H9 (cell line): ENCODE results near the gene TSPAN5. TPM values are rescaled to one million over a fixed set of nuclear protein-coding genes. Genes with fewer than 3 reads are reported as not detected.
A peak's percentile ranks its signal among the peaks of the same experiment; 100 is the strongest.

ENCODE experiments used
- DNase-seq: peaks from one replicate; pipeline ENCODE4 v3.0.0-alpha.2; 2017
- H2AFZ ChIP-seq: one replicate; pipeline ENCODE4 v1.6.1; 2013; ENCODE audit warnings: mild to moderate bottlenecking, low read length, control low read depth, moderate library complexity
- H2AK5ac ChIP-seq: 2 replicates; pipeline ENCODE4 v1.6.1; 2013; ENCODE audit warnings: low read length, control low read depth, mixed read lengths; ENCODE audit not compliant: insufficient read length
- H2BK120ac ChIP-seq: one replicate; pipeline ENCODE4 v1.6.1; 2013; ENCODE audit warnings: low read depth, mild to moderate bottlenecking, low read length, control low read depth, inconsistent platforms; ENCODE audit not compliant: poor library complexity, severe bottlenecking
- H2BK12ac ChIP-seq: 2 replicates; pipeline ENCODE4 v1.6.1; 2013; ENCODE audit warnings: low read length, control low read depth, mixed read lengths, low read depth; ENCODE audit not compliant: insufficient read length
- H2BK15ac ChIP-seq: 2 replicates; pipeline ENCODE4 v1.6.1; 2013; ENCODE audit warnings: low read depth, low read length, control low read depth
- H2BK20ac ChIP-seq: one replicate; pipeline ENCODE4 v1.6.1; 2013; ENCODE audit warnings: low read depth, mild to moderate bottlenecking, low read length, control low read depth, inconsistent platforms; ENCODE audit not compliant: poor library complexity, severe bottlenecking
- H2BK5ac ChIP-seq: 2 replicates; pipeline ENCODE4 v1.6.1; 2013; ENCODE audit warnings: low read length, control low read depth, mixed read lengths; ENCODE audit not compliant: insufficient read length
- H3K14ac ChIP-seq: 2 replicates; pipeline ENCODE4 v1.6.1; 2013; ENCODE audit warnings: low read length, control low read depth; ENCODE audit not compliant: insufficient read depth
- H3K18ac ChIP-seq: 2 replicates; pipeline ENCODE4 v1.6.1; 2013; ENCODE audit warnings: low read depth, mild to moderate bottlenecking, mixed read lengths, low read length, control low read depth; ENCODE audit not compliant: insufficient read length
- H3K23ac ChIP-seq: 2 replicates; pipeline ENCODE4 v1.6.1; 2013; ENCODE audit warnings: low read length, control low read depth, mixed read lengths, low read depth; ENCODE audit not compliant: insufficient read length
- H3K23me2 ChIP-seq: 2 replicates; pipeline ENCODE4 v1.6.1; 2013; ENCODE audit warnings: low read depth, mild to moderate bottlenecking, mixed read lengths, low read length, control low read depth; ENCODE audit not compliant: insufficient read length, poor library complexity, severe bottlenecking
- H3K27ac ChIP-seq: 2 replicates; pipeline ENCODE4 v1.5.1; 2013; ENCODE audit warnings: low read length, control low read depth, mixed read lengths, low read depth; ENCODE audit not compliant: insufficient read length
- H3K27me3 ChIP-seq: 2 replicates; pipeline ENCODE4 v1.6.1; 2013; ENCODE audit warnings: low read length, control low read depth, inconsistent platforms; ENCODE audit not compliant: insufficient read depth
- H3K4ac ChIP-seq: 2 replicates; pipeline ENCODE4 v1.6.1; 2013; ENCODE audit warnings: low read depth, mild to moderate bottlenecking, control low read depth, inconsistent platforms, low read length, moderate library complexity
- H3K4me1 ChIP-seq: 2 replicates; pipeline ENCODE4 v1.6.1; 2013; ENCODE audit warnings: low read length, control low read depth, inconsistent platforms; ENCODE audit not compliant: insufficient read depth
- H3K4me2 ChIP-seq: 2 replicates; pipeline ENCODE4 v1.6.1; 2013; ENCODE audit warnings: low read length, control low read depth, mixed read lengths; ENCODE audit not compliant: insufficient read length, insufficient read depth
- H3K56ac ChIP-seq: 2 replicates; pipeline ENCODE4 v1.6.1; 2013; ENCODE audit warnings: low read depth, mild to moderate bottlenecking, mixed read lengths, low read length, control low read depth; ENCODE audit not compliant: insufficient read length
- H3K79me1 ChIP-seq: 2 replicates; pipeline ENCODE4 v1.6.1; 2013; ENCODE audit warnings: low read depth, mild to moderate bottlenecking, moderate library complexity, low read length, control low read depth, inconsistent platforms; ENCODE audit not compliant: insufficient read depth, poor library complexity, severe bottlenecking
- H3K79me2 ChIP-seq: 2 replicates; pipeline ENCODE4 v1.6.1; 2013; ENCODE audit warnings: low read length, control low read depth, inconsistent platforms; ENCODE audit not compliant: insufficient read depth
- H3K9ac ChIP-seq: 2 replicates; pipeline ENCODE4 v1.6.1; 2013; ENCODE audit warnings: low read length, control low read depth, mixed read lengths; ENCODE audit not compliant: insufficient read length; ENCODE audit errors: extremely low read depth
- H3K9me3 ChIP-seq: one replicate; pipeline ENCODE4 v1.6.1; 2013; ENCODE audit warnings: low read depth, low read length, inconsistent platforms; ENCODE audit not compliant: control insufficient read depth
- H3T11ph ChIP-seq: one replicate; pipeline ENCODE4 v1.6.1; 2013; ENCODE audit warnings: mild to moderate bottlenecking, low read length, control low read depth, inconsistent platforms
- H4K20me1 ChIP-seq: one replicate; pipeline ENCODE4 v1.6.1; 2013; ENCODE audit not compliant: control insufficient read depth, insufficient read length, insufficient read depth
- H4K5ac ChIP-seq: 2 replicates; pipeline ENCODE4 v1.6.1; 2013; ENCODE audit warnings: low read depth, mild to moderate bottlenecking, mixed read lengths, low read length, control low read depth; ENCODE audit not compliant: insufficient read length
- H4K8ac ChIP-seq: replicated peaks from 2 replicates; pipeline ENCODE4 v1.6.1; 2013; ENCODE audit warnings: low read length, control low read depth, mixed read lengths, low read depth; ENCODE audit not compliant: insufficient read length
- H4K91ac ChIP-seq: 2 replicates; pipeline ENCODE4 v1.6.1; 2013; ENCODE audit warnings: low read depth, mild to moderate bottlenecking, moderate library complexity, mixed read lengths, low read length, control low read depth; ENCODE audit not compliant: insufficient read length
- H3K27ac Mint-ChIP-seq, 3 experiments: 2 replicates in 2 of 3; 3 replicates in 1 of 3; pipeline ENCODE4 v1.8.0; 2020 to 2021; ENCODE audit warnings: mixed read lengths in 3 of 3, mild to moderate bottlenecking in 1 of 3, moderate library complexity in 1 of 3
- H3K27me3 Mint-ChIP-seq: 2 replicates; pipeline ENCODE4 v1.8.0; 2021; ENCODE audit warnings: low read depth, mild to moderate bottlenecking, moderate library complexity, mixed read lengths
- H3K36me3 Mint-ChIP-seq, 3 experiments: 2 replicates in 2 of 3; 3 replicates in 1 of 3; pipeline ENCODE4 v1.8.0; 2020 to 2021; ENCODE audit warnings: low read depth in 3 of 3, mixed read lengths in 3 of 3; ENCODE audit not compliant: insufficient read depth in 1 of 3
- H3K4me1 Mint-ChIP-seq, 2 experiments: 2 replicates each; pipeline ENCODE4 v1.8.0; 2020; ENCODE audit warnings: mixed read lengths in 2 of 2
- H3K4me3 Mint-ChIP-seq, 2 experiments: 2 replicates in 1 of 2; 3 replicates in 1 of 2; pipeline ENCODE4 v1.8.0; 2020 to 2021; ENCODE audit warnings: mild to moderate bottlenecking in 2 of 2, mixed read lengths in 2 of 2, moderate library complexity in 1 of 2
- H3K9me3 Mint-ChIP-seq, 2 experiments: 2 replicates in 1 of 2; 3 replicates in 1 of 2; pipeline ENCODE4 v1.8.0; 2020; ENCODE audit warnings: mild to moderate bottlenecking in 2 of 2, mixed read lengths in 2 of 2, moderate library complexity in 1 of 2
- WGBS: extraction: QIAGEN DNeasy Blood & Tissue Kit; methylation state at CpG from one replicate; pipeline ENCODE4 v1.1.7; 2013; ENCODE audit warnings: missing lambda C conversion rate, low lambda C conversion rate, mixed read lengths; ENCODE audit not compliant: insufficient read length; ENCODE audit errors: extremely low coverage; 5-methylcytosine and 5-hydroxymethylcytosine counted together
- total RNA-seq: library from RNA; stranded (reverse); gene quantifications from 2 replicates; pipeline ENCODE4 v1.2.1, GENCODE V29; 2021
- TF ChIP-seq, protein P1 (sequence below): fragments of 200-600 bp; sonication (generic); conservative IDR thresholded peaks from 3 replicates; pipeline ENCODE4 v1.8.0; 2021; ENCODE audit warnings: antibody characterized with exemption, mild to moderate bottlenecking

The TSPAN5 gene
- total RNA-seq, 1 experiment from 2014 or later: 7.0 TPM

DNA sequence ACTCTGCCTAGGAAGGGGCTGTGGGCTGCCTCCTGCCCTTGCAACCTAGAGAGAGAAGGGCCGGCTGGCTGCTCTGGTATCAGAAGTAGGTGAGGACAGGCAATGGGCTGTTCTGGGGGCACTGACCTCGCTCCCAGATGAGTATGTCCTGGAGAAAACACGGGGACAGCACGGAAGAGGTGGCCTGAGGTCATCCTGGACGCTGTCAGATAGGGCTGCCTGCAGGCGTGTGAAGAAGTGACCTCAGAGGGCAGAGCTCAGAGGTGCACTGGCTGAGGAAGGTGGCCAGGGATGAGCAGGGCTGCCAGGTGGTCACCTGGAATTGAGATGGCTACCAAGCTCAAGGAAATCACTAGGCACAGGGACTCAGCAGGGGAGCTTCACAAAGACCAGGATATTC is 159.6 kb downstream of the TSPAN5 start:
- Histone ChIP-seq H4K8ac (no peak overlapping the region), H3K27me3 (no peaks in the 10 kb centered on the region), H3K27ac (no peak overlapping the region), H3K9me3 (no peaks in the 10 kb centered on the region), H2BK120ac (no peak overlapping the region), H3K14ac (no peak overlapping the region), H2BK5ac (no peak overlapping the region), H2BK15ac (no peak overlapping the region), H3K18ac (no peak overlapping the region), H4K20me1 (no peaks in the 10 kb centered on the region), H3K56ac (no peak overlapping the region), H2BK20ac (no peak overlapping the region), H2AFZ (no peak overlapping the region), H3K23me2 (no peaks in the 10 kb centered on the region), H3K4me2 (no peak overlapping the region), H4K91ac (no peak overlapping the region), H3T11ph (no peak overlapping the region), H2BK12ac (no peak overlapping the region), H2AK5ac (no peak overlapping the region), H3K4ac (no peak overlapping the region), H3K79me1 (no peaks in the 10 kb centered on the region), H3K9ac (no peak overlapping the region), H3K23ac (no peak overlapping the region), H4K5ac (no peak overlapping the region), H3K4me1 (peaks cover 5% of the 10 kb centered on the region; the same call in 1 of the 2 replicates), H3K79me2 (no peaks in the 10 kb centered on the region)
- Mint-ChIP-seq H3K27ac (peak overlapping the region in 2 of 3 experiments; percentile 24 to 28; a peak in 3 of 7 replicates), H3K36me3 (0 out of 7 replicates have a peak, but pooled peaks cover 0 to 4% (median 0%) of the 10 kb centered on the region in 3 experiments), H3K4me3 (no peak overlapping the region), H3K9me3 (no peaks in the 10 kb centered on the region), H3K27me3 (no peaks in the 10 kb centered on the region), H3K4me1 (peaks cover 9 to 14% of the 10 kb centered on the region in 2 experiments)
- DNase-seq: no peak
- WGBS: no CpG with 5 or more reads among the region's 6 CpGs
- TF ChIP-seq, protein P1, sequence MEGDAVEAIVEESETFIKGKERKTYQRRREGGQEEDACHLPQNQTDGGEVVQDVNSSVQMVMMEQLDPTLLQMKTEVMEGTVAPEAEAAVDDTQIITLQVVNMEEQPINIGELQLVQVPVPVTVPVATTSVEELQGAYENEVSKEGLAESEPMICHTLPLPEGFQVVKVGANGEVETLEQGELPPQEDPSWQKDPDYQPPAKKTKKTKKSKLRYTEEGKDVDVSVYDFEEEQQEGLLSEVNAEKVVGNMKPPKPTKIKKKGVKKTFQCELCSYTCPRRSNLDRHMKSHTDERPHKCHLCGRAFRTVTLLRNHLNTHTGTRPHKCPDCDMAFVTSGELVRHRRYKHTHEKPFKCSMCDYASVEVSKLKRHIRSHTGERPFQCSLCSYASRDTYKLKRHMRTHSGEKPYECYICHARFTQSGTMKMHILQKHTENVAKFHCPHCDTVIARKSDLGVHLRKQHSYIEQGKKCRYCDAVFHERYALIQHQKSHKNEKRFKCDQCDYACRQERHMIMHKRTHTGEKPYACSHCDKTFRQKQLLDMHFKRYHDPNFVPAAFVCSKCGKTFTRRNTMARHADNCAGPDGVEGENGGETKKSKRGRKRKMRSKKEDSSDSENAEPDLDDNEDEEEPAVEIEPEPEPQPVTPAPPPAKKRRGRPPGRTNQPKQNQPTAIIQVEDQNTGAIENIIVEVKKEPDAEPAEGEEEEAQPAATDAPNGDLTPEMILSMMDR: no peak
